Measurements from ENCODE around the gene PDE6A. TPM values are rescaled to one million over a fixed set of nuclear protein-coding genes. Genes with fewer than 3 reads are reported as not detected.

Gene PDE6A
- total and polyA plus RNA-seq, 9 of the 15 experiments (the other 6 are each of a cell fraction or from before 2014, with no cell fraction given) = 0.01 to 0.04 (median 0.01) TPM; not detected in 6

DNA sequence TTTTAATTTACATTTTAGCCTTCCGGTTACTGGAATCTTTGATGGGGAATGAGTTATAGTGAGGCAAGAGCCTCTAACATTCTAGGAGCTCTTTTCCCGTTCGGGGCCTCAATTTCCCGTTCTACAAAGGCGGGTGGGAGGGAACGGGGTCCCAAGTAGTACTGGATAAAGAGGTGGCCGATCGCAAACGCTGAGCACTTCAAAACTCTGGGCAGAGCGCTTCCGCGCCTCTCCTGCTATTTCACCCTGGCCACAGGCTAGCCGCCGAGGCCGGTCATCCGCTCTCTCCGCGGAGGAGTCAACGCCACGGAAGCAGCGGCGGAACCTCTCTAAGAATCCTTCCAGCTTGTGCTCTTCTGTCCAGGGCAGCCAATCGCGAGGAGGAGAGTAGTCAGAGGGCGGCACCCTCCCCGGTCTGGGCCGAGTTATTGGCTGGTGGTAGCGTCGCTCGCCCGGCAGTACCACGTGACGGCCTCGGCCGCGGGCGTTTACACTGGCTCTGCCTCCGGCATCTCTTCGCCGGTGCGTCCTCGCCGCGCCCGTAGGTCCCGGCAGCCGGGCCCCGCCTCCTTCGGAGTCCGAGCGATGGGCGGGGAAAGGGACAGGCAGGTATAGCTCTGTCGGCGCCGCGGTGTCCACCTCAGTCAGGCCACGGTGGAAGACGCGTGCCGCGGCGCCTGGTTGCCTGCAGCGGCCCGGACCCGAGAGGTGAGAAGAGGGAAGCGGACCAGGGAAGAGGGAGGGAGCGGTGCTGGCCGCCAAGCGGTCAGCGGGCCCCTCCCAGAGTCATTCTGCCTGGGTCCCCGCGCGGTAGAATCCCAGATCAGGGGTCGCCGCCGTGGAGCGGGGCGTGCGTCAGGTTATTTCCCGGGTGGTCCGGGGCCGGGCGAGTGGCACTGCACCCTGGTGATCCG is 15.9 kb upstream of the PDE6A start, which contains the start of gene SLC26A2 (continued):
- TF ChIP-seq ATF7 (IDR thresholded peaks at IDR 0.05) = peak; percentile 79
- no peak for TF ChIP-seq ZNF224 (CRISPR knock-in tag; IDR thresholded peaks at IDR 0.05)
- no peak for TF ChIP-seq PCBP1 (IDR thresholded peaks at IDR 0.05; ENCODE audit: low read depth, low read length, poor library complexity, severe bottlenecking)
- no peak for TF ChIP-seq KLF10 (CRISPR knock-in tag; IDR thresholded peaks at IDR 0.05)
- TF ChIP-seq SRSF9 (IDR thresholded peaks at IDR 0.05; ENCODE audit: borderline replicate concordance, low read depth, low read length) = no peak
- no peak for TF ChIP-seq PYGO2 (tag; IDR thresholded peaks at IDR 0.05)
- TF ChIP-seq CREBBP (IDR thresholded peaks at IDR 0.05; ENCODE audit: low read depth, low read length) = no peak
- TF ChIP-seq MCM7 (IDR thresholded peaks at IDR 0.05) = no peak
- TF ChIP-seq CTBP1 (IDR thresholded peaks at IDR 0.05; ENCODE audit: borderline replicate concordance) = peak; percentile 97
- TF ChIP-seq ILK (tag; IDR thresholded peaks at IDR 0.05; ENCODE audit: borderline replicate concordance, low read depth) = no peak
- no peak for TF ChIP-seq KHSRP (IDR thresholded peaks at IDR 0.05)
- 0 out of 2 replicates have a peak, but pooled peaks have one; percentile 44 for TF ChIP-seq KDM2B (CRISPR knock-in tag; IDR thresholded peaks at IDR 0.05)
- no peak for TF ChIP-seq ZNF77 (CRISPR knock-in tag; IDR thresholded peaks at IDR 0.05)
- TF ChIP-seq YBX1 (IDR thresholded peaks at IDR 0.05) = no peak
- TF ChIP-seq, protein P1, sequence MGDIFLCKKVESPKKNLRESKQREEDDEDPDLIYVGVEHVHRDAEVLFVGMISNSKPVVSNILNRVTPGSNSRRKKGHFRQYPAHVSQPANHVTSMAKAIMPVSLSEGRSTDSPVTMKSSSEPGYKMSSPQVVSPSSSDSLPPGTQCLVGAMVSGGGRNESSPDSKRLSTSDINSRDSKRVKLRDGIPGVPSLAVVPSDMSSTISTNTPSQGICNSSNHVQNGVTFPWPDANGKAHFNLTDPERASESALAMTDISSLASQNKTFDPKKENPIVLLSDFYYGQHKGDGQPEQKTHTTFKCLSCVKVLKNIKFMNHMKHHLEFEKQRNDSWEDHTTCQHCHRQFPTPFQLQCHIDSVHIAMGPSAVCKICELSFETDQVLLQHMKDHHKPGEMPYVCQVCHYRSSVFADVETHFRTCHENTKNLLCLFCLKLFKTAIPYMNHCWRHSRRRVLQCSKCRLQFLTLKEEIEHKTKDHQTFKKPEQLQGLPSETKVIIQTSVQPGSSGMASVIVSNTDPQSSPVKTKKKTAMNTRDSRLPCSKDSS (IDR thresholded peaks at IDR 0.05; ENCODE audit: low read depth, partially characterized antibody) = no peak
- TF ChIP-seq ILF3 (IDR thresholded peaks at IDR 0.05; ENCODE audit: borderline replicate concordance) = no peak
- TF ChIP-seq DMBX1 (CRISPR knock-in tag; IDR thresholded peaks at IDR 0.05; ENCODE audit: borderline replicate concordance) = no peak
- TF ChIP-seq SMARCA4 (IDR thresholded peaks at IDR 0.05) = no peak
- TF ChIP-seq, protein P2, sequence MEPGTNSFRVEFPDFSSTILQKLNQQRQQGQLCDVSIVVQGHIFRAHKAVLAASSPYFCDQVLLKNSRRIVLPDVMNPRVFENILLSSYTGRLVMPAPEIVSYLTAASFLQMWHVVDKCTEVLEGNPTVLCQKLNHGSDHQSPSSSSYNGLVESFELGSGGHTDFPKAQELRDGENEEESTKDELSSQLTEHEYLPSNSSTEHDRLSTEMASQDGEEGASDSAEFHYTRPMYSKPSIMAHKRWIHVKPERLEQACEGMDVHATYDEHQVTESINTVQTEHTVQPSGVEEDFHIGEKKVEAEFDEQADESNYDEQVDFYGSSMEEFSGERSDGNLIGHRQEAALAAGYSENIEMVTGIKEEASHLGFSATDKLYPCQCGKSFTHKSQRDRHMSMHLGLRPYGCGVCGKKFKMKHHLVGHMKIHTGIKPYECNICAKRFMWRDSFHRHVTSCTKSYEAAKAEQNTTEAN (CRISPR knock-in tag; IDR thresholded peaks at IDR 0.05) = no peak
- TF ChIP-seq, protein P3, sequence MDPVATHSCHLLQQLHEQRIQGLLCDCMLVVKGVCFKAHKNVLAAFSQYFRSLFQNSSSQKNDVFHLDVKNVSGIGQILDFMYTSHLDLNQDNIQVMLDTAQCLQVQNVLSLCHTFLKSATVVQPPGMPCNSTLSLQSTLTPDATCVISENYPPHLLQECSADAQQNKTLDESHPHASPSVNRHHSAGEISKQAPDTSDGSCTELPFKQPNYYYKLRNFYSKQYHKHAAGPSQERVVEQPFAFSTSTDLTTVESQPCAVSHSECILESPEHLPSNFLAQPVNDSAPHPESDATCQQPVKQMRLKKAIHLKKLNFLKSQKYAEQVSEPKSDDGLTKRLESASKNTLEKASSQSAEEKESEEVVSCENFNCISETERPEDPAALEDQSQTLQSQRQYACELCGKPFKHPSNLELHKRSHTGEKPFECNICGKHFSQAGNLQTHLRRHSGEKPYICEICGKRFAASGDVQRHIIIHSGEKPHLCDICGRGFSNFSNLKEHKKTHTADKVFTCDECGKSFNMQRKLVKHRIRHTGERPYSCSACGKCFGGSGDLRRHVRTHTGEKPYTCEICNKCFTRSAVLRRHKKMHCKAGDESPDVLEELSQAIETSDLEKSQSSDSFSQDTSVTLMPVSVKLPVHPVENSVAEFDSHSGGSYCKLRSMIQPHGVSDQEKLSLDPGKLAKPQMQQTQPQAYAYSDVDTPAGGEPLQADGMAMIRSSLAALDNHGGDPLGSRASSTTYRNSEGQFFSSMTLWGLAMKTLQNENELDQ (CRISPR knock-in tag; IDR thresholded peaks at IDR 0.05; ENCODE audit: borderline replicate concordance) = no peak
- TF ChIP-seq ZNF445 (CRISPR knock-in tag; IDR thresholded peaks at IDR 0.05; ENCODE audit: low read depth) = no peak
- no peak for TF ChIP-seq TRIM24 (IDR thresholded peaks at IDR 0.05)
- peak; percentile 92 for TF ChIP-seq NEUROD1 (IDR thresholded peaks at IDR 0.05; ENCODE audit: borderline replicate concordance, low read depth, low read length, partially characterized antibody)
- no peak for TF ChIP-seq ZC3H8 (IDR thresholded peaks at IDR 0.05)
- TF ChIP-seq STAG1 (CRISPR knock-in tag; IDR thresholded peaks at IDR 0.05; ENCODE audit: borderline replicate concordance) = no peak
- peak; percentile 89 for TF ChIP-seq SUPT5H (IDR thresholded peaks at IDR 0.05)
